ENCODE measurements around the gene NTSR1. TPM values are rescaled to one million over a fixed set of nuclear protein-coding genes. Genes with fewer than 3 reads are reported as not detected.

NTSR1 gene
- total and polyA plus RNA-seq, 11 donors, result 0.01 to 0.32 (median 0.07) TPM; not detected in 7

- WGBS, 4 donors, result 73 to 84% (median 82%) methylated on average over 12 of the region's 12 CpGs
- intact Hi-C loops (cut with DNase I), result no loop called here
- Histone ChIP-seq H3K4me1 (peaks cover 0 to 16% (median 0%) of the 10 kb centered on the region in 12 donors), H3K36me3 (no peaks in the 10 kb centered on the region), H3K27ac (peak overlapping the region in 1 of 12 donors; percentile 74), H3K27me3 (peaks cover 4 to 57% (median 16%) of the 10 kb centered on the region in 9 donors), H3K4me3 (no peak overlapping the region), H3K9me3 (peaks cover 0 to 8% (median 2%) of the 10 kb centered on the region in 12 donors)
- DNase-seq (peak in 1 of 5 donors; percentile 6), ATAC-seq (no peak)
- TF ChIP-seq POLR2A (IDR thresholded peaks at IDR 0.05), result no peak
- no peak for TF ChIP-seq CTCF (IDR thresholded peaks at IDR 0.05)
Measured at GRCh38 chr20:62726276-62726675, 17.6 kb downstream of the NTSR1 start.

- TF ChIP-seq POLR2A (IDR thresholded peaks at IDR 0.05), result no peak
- TF ChIP-seq CTCF (IDR thresholded peaks at IDR 0.05), result no peak
- WGBS, 4 donors, result 76 to 84% (median 80%) methylated on average over 17 to 31 of the region's 31 CpGs
- ATAC-seq, result no peak
- Histone ChIP-seq H3K9me3 (peaks cover 0 to 2% (median 0%) of the 10 kb centered on the region in 12 donors), H3K4me3 (no peak overlapping the region), H3K27me3 (peaks cover 4 to 54% (median 16%) of the 10 kb centered on the region in 9 donors), H3K36me3 (no peaks in the 10 kb centered on the region), H3K4me1 (peaks cover 0 to 16% (median 0%) of the 10 kb centered on the region in 12 donors), H3K27ac (no peak overlapping the region)
- intact Hi-C loops (cut with DNase I), result no loop called here
- DNase-seq, result peak in 2 of 5 donors; percentile 14 to 16
Measured at GRCh38 chr20:62726716-62727583, 18.3 kb downstream of the NTSR1 start.

GRCh38 chr20:62727584-62728027 is 19.0 kb downstream of the NTSR1 start:
- intact Hi-C loops (cut with DNase I), result no loop called here
- Histone ChIP-seq H3K4me1 (peaks cover 0 to 16% (median 0%) of the 10 kb centered on the region in 12 donors), H3K36me3 (no peaks in the 10 kb centered on the region), H3K9me3 (peaks cover 0 to 2% (median 0%) of the 10 kb centered on the region in 12 donors), H3K4me3 (no peak overlapping the region), H3K27me3 (peaks cover 5 to 49% (median 16%) of the 10 kb centered on the region in 9 donors), H3K27ac (no peak overlapping the region)
- ATAC-seq (no peak), DNase-seq (peak in 3 of 5 donors; percentile 10 to 61 (median 17))
- TF ChIP-seq POLR2A (IDR thresholded peaks at IDR 0.05) (no peak), CTCF (IDR thresholded peaks at IDR 0.05) (no peak)
- WGBS, 4 donors, result 71 to 88% (median 79%) methylated on average over 5 to 15 of the region's 15 CpGs

Measured in heart left ventricle (tissue), 16 donors.